ENCODE measurements around the gene RELN. TPM values are rescaled to one million over a fixed set of nuclear protein-coding genes. Genes with fewer than 3 reads are reported as not detected.
"Not testable (repeated sequence)": the region's sequence is repeated elsewhere in the genome, so short reads cannot be mapped to it uniquely, and the experiment has no call there.

Gene RELN
- total RNA-seq, 1 donor from 2014 or later = 5.4 TPM

DNA sequence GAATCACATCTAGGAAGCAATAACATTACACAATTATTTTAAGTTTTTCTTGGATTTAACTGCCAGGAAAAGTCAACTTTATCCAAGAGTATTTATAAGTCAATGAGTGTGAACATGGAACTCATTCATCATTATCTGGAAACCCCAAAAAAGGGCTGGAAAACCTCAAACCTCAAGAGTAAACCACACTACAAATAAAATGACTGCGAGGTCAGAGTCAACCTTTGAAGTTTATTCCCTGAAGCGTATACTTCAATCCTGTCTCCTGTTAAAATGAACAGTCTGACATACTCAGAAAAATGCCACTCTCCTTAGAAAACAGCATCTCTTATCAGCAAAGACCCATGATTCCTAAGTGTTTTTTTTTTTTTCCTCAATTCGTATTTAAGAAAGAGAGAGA is 86.5 kb downstream of the RELN start:
- Mint-ChIP-seq H3K27me3 (no peaks in the 10 kb centered on the region), H3K36me3 (ENCODE audit: insufficient read depth) (no peaks in the 10 kb centered on the region)

DNA sequence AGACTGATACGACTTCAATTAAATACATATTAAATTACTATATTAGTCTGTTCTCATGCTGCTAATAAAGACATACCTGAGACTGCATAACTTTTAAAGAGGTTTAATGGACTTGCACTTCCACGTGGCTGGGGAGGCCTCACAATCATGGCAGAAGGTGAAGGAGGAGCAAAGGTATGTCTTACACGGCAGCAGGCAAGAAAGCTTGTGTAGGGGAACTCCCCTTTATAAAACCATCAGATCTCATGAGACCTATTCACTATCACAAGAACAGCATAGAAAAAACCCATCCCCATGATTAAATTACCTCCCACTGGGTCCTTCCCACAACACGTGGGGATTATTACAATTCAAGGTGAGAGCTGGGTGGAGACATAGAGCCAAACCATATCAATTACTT is 92.6 kb downstream of the RELN start:
- peaks cover 13% of the 10 kb centered on the region for H3K9me3 Mint-ChIP-seq (ENCODE audit: low read depth)
- H3K27me3 Mint-ChIP-seq; H3K4me1 Mint-ChIP-seq (ENCODE audit: low read depth); H3K27ac Mint-ChIP-seq; DNase-seq (ENCODE audit: low spot score, unreplicated experiment); H3K4me3 Mint-ChIP-seq (ENCODE audit: low read depth); H3K36me3 Mint-ChIP-seq (ENCODE audit: insufficient read depth): not testable (repeated sequence)

More for the DNA sequence above, 86.5 kb downstream of the RELN start:
- Mint-ChIP-seq H3K9me3 (ENCODE audit: low read depth) (peaks cover 6% of the 10 kb centered on the region), H3K4me3 (ENCODE audit: low read depth) (no peak overlapping the region), H3K4me1 (ENCODE audit: low read depth) (no peaks in the 10 kb centered on the region), H3K27ac (no peak overlapping the region)
- TF ChIP-seq CTCF (IDR thresholded peaks at IDR 0.05; ENCODE audit: unreplicated experiment) = no peak
- no peak for DNase-seq (ENCODE audit: low spot score, unreplicated experiment)

GRCh38 chr7:103894656-103895596 is 94.5 kb downstream of the RELN start:
- TF ChIP-seq CTCF (IDR thresholded peaks at IDR 0.05; ENCODE audit: unreplicated experiment) = no peak

GRCh38 chr7:103893350-103893749 is 96.1 kb downstream of the RELN start:
- H3K27me3 Mint-ChIP-seq = peaks cover 8% of the 10 kb centered on the region
- no peak overlapping the region for H3K27ac Mint-ChIP-seq
- peaks cover 2% of the 10 kb centered on the region for H3K4me1 Mint-ChIP-seq (ENCODE audit: low read depth)
- DNase-seq (ENCODE audit: low spot score, unreplicated experiment) = no peak
- peaks cover 3% of the 10 kb centered on the region for H3K36me3 Mint-ChIP-seq (ENCODE audit: insufficient read depth)
- no peak overlapping the region for H3K4me3 Mint-ChIP-seq (ENCODE audit: low read depth)
- TF ChIP-seq CTCF (IDR thresholded peaks at IDR 0.05; ENCODE audit: unreplicated experiment) = no peak
- peaks cover 8% of the 10 kb centered on the region for H3K9me3 Mint-ChIP-seq (ENCODE audit: low read depth)

More at GRCh38 chr7:103894656-103895596, 94.5 kb downstream of the RELN start:
- no peak for DNase-seq (ENCODE audit: low spot score, unreplicated experiment)
- Mint-ChIP-seq H3K27me3 (peaks cover 3% of the 10 kb centered on the region), H3K4me3 (ENCODE audit: low read depth) (no peak overlapping the region), H3K27ac (no peak overlapping the region), H3K36me3 (ENCODE audit: insufficient read depth) (peaks cover 3% of the 10 kb centered on the region), H3K4me1 (ENCODE audit: low read depth) (no peaks in the 10 kb centered on the region), H3K9me3 (ENCODE audit: low read depth) (peaks cover 8% of the 10 kb centered on the region)

GRCh38 chr7:103889451-103889850 is 100.0 kb downstream of the RELN start:
- H3K36me3 Mint-ChIP-seq (ENCODE audit: insufficient read depth) = no peaks in the 10 kb centered on the region
- no peaks in the 10 kb centered on the region for H3K9me3 Mint-ChIP-seq (ENCODE audit: low read depth)
- no peak for DNase-seq (ENCODE audit: low spot score, unreplicated experiment)
- H3K4me1 Mint-ChIP-seq (ENCODE audit: low read depth) = peaks cover 2% of the 10 kb centered on the region
- no peak for TF ChIP-seq CTCF (IDR thresholded peaks at IDR 0.05; ENCODE audit: unreplicated experiment)
- H3K27ac Mint-ChIP-seq = no peak overlapping the region
- peaks cover 8% of the 10 kb centered on the region for H3K27me3 Mint-ChIP-seq
- no peak overlapping the region for H3K4me3 Mint-ChIP-seq (ENCODE audit: low read depth)

Data from progenitor cell of endocrine pancreas (in vitro differentiated cells).